ENCODE measurements around the gene PPP3R1.

DNA sequence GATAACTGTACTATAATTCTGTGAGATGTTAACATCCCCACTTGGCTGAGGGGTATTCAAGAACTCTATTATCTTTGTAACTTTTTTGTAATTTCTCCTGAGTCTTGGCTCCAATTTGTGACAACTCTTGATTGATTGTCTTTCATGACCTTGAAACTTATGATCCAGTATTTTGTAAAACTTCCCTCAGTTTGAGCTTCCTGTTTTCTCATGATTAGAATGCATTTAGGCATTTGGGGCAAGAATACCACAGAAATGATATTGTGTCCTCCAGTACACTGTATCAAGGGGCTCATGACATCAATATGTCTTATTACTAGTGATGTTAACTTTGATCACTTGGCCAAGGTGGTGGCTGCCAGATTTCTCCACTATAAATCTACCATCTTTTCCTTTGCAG lies 57.2 kb downstream of the PPP3R1 start:
- TF ChIP-seq, protein P1, sequence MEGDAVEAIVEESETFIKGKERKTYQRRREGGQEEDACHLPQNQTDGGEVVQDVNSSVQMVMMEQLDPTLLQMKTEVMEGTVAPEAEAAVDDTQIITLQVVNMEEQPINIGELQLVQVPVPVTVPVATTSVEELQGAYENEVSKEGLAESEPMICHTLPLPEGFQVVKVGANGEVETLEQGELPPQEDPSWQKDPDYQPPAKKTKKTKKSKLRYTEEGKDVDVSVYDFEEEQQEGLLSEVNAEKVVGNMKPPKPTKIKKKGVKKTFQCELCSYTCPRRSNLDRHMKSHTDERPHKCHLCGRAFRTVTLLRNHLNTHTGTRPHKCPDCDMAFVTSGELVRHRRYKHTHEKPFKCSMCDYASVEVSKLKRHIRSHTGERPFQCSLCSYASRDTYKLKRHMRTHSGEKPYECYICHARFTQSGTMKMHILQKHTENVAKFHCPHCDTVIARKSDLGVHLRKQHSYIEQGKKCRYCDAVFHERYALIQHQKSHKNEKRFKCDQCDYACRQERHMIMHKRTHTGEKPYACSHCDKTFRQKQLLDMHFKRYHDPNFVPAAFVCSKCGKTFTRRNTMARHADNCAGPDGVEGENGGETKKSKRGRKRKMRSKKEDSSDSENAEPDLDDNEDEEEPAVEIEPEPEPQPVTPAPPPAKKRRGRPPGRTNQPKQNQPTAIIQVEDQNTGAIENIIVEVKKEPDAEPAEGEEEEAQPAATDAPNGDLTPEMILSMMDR (IDR thresholded peaks at IDR 0.05 in 4 of 5, conservative IDR thresholded peaks at IDR 0.05 in 1 of 5): no peak
- TF ChIP-seq POLR2A (IDR thresholded peaks at IDR 0.05): no peak
